ENCODE results near the gene ISLR2.

- no peak for TF ChIP-seq CTCF (conservative IDR thresholded peaks at IDR 0.05; ENCODE audit: low read depth, low read length)
- no peak for TF ChIP-seq EZH2 (IDR thresholded peaks at IDR 0.05; ENCODE audit: borderline replicate concordance, low read depth, low read length, poor library complexity, severe bottlenecking)
These were observed 10.0 kb upstream of the ISLR2 start for GRCh38 chr15:74120426-74120825.
